OCI-LY7 (cell line): ENCODE data around the gene EFCAB13.

ENCODE experiments used
- EZH2phosphoT487 ChIP-seq: fragments of 200-600 bp; sonication (generic); IDR thresholded peaks from 2 replicates; pipeline ENCODE4 v1.6.1; 2018; ENCODE audit warnings: low read depth, borderline replicate concordance, mild to moderate bottlenecking, mixed run types, antibody characterized with exemption, low read length, moderate library complexity, mixed read lengths
- TF ChIP-seq, protein P1 (sequence below): fragments of 200-600 bp; sonication (generic); conservative IDR thresholded peaks from 2 replicates; pipeline ENCODE4 v1.5.1; 2014; ENCODE audit warnings: mild to moderate bottlenecking, antibody characterized with exemption, low read length, moderate library complexity, mixed read lengths

DNA sequence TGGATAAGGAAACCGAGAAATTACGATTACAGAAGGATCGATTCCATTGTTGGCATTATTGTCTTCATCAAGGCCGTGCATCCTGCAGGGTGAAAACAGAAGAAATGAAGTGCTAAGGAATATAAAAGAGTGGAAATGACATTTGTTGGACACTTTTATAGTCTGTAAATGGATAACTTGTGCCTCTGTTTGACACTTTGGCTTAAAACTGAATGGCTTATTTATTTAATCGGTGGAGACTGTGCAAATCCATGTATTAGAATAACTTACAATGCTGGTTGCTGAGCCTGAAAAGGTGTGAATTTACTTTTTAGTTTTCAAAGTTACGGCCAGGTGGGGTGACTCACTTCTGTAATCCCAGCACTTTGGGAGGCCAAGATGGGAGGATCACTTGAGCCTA, 38.8 kb upstream of the EFCAB13 start:
- TF ChIP-seq, protein P1, sequence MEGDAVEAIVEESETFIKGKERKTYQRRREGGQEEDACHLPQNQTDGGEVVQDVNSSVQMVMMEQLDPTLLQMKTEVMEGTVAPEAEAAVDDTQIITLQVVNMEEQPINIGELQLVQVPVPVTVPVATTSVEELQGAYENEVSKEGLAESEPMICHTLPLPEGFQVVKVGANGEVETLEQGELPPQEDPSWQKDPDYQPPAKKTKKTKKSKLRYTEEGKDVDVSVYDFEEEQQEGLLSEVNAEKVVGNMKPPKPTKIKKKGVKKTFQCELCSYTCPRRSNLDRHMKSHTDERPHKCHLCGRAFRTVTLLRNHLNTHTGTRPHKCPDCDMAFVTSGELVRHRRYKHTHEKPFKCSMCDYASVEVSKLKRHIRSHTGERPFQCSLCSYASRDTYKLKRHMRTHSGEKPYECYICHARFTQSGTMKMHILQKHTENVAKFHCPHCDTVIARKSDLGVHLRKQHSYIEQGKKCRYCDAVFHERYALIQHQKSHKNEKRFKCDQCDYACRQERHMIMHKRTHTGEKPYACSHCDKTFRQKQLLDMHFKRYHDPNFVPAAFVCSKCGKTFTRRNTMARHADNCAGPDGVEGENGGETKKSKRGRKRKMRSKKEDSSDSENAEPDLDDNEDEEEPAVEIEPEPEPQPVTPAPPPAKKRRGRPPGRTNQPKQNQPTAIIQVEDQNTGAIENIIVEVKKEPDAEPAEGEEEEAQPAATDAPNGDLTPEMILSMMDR = no peak
- no peak for TF ChIP-seq EZH2phosphoT487
